NB4 (cell line): ENCODE results near the gene SERF2.

Experiments used
- POLR2A ChIP-seq: IDR thresholded peaks from 2 replicates; pipeline ENCODE4 v1.6.1; 2011; ENCODE audit warnings: mild to moderate bottlenecking; ENCODE audit not compliant: insufficient read length; ENCODE audit errors: extremely low read depth
- TF ChIP-seq, protein P1 (sequence below): IDR thresholded peaks from one replicate; pipeline ENCODE4 v1.5.1; 2012; ENCODE audit warnings: low read depth, low read length

DNA sequence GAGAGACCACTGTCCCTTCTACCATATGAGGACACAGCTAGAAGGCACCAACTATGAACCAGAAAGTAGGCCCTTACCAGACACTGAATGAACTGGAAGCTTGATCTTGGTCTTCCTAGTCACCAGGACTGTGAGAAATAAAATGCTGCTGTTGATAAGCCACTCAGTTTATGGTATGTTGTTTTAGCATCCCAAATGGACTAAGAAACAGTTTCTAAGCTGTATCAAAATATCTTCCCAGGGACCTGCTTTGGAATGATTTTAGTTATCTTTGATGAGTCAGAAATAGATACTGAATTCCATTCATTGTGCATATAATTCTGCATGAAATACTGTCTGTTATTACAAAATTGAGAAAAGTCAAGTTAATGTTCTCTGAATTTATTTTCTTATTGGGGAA is 53.3 kb downstream of the SERF2 start:
- TF ChIP-seq, protein P1, sequence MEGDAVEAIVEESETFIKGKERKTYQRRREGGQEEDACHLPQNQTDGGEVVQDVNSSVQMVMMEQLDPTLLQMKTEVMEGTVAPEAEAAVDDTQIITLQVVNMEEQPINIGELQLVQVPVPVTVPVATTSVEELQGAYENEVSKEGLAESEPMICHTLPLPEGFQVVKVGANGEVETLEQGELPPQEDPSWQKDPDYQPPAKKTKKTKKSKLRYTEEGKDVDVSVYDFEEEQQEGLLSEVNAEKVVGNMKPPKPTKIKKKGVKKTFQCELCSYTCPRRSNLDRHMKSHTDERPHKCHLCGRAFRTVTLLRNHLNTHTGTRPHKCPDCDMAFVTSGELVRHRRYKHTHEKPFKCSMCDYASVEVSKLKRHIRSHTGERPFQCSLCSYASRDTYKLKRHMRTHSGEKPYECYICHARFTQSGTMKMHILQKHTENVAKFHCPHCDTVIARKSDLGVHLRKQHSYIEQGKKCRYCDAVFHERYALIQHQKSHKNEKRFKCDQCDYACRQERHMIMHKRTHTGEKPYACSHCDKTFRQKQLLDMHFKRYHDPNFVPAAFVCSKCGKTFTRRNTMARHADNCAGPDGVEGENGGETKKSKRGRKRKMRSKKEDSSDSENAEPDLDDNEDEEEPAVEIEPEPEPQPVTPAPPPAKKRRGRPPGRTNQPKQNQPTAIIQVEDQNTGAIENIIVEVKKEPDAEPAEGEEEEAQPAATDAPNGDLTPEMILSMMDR, result no peak
- no peak for TF ChIP-seq POLR2A
